GM21528 (cell line): ENCODE data around the gene RAB43.
"Not testable (repeated sequence)": the region's sequence is repeated elsewhere in the genome, so short reads cannot be mapped to it uniquely, and the experiment has no call there.

ENCODE experiments used
- ATAC-seq: cut with Tn5 transposase; IDR thresholded peaks from one replicate; pipeline ENCODE4 v1.9.1; 2021; ENCODE audit warnings: mild to moderate bottlenecking, moderate library complexity; ENCODE audit not compliant: unreplicated experiment, low FRiP score

Gene RAB43

DNA sequence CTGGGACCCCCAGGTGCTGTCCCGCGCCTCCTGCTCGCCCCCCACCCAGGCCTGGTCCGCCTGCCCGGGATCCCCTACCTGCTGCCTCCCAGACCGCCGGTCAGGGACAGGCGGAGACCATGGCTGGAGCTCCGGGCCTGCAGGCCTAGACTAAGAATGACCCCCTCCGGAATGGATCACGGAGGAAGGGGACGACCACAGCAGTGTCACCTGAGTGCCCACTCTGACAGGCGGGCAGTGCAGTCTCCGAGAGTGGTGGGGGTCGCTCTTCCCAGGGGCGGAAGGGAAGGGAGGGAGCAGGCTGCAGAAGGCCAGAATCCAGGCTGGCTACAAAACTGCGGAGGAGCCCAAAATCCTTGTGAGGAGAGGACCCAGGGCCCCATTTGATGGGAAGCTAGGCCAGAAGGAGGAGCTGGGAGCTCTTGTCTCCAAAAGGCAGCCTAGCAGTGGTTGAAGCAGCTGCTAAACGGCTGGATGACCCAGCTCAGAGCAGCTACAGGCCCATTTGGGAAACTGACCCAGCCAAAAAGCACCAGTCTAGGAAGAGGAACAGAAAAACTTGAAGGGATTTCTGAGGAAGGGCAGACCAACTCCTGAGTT is 908 bp upstream of the RAB43 start:
- ATAC-seq: no peak

- peak; percentile 41 for ATAC-seq
Measured at GRCh38 chr3:129121016-129121791, 400 bp downstream of the RAB43 start.

DNA sequence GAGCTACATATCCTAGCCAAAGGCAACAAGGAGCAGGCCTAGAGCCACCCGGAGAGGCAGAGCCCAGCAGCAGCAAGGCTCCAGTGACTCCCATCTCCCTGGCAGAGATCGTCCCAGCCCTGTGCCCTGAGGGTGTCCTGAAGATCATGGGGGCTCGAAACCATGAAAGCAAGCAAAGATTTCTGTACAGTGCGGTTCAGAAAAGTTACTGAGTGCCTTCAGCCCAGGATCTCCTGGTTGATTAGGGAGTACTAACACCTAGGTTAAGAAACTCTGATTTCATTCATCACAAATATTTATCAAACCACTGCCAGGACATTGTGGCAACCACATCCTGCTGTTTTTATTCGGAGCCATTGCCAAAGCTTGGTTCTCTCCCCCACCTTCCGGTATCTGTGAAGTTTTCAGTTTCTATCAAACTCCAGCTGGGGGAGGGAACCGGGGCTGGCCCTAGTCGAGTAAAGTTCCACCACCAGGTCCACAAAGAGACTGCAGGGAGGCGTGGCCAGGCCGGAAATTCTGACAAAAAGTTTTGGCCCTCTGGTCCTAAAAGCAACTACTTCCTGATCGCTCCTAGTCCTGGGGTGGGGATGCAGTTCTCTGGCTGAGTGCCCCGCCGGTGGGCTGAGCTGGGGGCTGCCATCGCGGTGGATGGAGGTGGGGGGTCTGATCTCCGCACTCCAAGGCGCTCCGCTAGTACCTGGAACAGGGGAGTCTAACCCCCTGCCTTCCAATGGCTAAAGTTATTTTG is 1.2 kb downstream of the RAB43 start:
- ATAC-seq: peak; percentile 70

GRCh38 chr3:129119365-129120100 is 2.1 kb downstream of the RAB43 start:
- no peak for ATAC-seq

DNA sequence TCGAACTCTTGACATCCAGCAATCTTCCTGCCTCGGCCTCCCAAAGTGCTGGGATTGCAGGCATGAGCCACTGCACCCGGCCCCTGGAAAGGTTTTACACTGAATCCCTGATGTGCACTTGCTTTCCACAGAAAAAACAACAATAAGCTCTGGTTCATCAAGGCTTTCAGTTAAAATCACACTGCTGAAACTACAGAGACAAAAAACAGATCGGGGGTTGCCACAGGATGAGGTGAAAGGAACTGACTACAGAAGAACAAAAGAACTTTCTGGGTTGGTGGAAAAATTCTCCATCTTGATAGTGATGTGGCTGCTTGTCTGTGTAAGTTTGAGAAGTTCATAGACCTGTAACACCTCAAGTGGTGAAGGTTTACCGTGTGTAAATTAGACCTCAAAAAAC is 2.9 kb downstream of the RAB43 start:
- no peak for ATAC-seq

DNA sequence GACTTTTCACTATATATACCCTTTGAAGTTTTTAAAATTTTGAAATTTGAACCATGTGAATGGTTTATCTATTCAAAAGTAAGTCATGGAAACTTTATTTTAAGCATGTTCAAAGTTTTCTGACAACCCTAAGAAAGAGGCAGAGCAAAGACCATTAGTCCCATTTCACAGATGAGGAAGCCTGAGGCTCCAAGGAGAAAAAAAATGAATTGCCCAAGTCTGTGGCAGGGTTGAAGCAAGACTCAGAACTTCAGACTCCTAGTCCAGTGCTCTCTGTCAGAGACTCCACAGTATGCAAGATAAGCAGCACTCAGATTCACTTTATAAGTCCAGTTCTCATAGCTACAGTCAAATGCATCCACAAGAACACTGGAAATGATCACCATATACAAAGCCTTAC is 4.5 kb downstream of the RAB43 start:
- no peak for ATAC-seq

GRCh38 chr3:129116482-129116946 is 5.1 kb downstream of the RAB43 start:
- no peak for ATAC-seq

DNA sequence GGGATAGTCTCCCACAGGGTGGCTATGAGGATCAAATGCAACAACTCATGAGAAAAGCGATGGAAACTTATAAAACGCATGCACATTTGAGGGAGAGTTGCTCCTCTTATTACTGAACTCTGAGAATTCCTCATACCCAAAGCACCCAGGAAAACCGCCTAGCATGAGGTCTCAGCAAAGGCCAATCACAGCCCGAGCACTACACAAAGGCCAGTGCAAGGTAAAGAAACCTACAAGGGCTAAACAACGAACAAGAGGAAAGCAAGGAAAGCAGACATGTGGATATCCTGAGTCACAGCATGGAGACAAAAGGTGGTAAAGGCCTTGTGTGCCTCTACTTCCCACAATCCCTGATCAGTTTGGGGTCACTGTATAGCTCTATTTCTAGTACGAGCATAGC is 7.1 kb downstream of the RAB43 start:
- ATAC-seq: no peak

DNA sequence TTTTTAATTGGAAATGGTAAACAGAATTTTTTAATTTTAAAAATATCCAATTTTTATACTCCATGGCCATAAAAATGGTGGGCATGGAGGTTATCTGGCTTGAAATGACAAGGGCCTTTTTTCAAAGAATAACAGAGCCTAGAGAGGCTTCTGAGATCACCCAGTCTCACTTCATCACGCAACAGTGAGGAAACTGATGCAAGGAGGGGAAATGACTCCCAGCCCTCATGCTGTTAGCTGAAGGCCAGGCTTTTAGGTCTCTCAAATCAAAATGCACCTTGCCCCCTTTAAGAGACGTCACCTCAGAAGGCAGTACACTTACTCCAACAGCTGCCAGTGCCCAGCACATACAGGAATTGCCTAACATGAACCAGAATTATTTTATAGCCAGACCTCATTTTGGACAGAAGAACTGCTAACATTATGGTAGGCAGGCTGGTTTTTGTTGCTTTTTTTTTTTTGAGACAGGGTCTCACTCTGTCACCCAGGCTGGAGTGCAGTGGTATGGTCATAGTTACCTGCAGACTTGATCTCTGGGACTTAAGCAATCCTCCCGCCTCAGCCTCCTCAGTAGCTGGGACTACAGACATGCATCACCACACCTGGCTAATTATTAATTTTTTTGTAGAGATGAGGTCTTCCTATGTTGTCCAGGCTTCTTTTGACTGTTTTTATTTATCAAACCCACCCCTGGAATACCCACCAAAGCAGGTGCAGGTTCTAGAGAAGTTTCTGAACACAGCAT is 9.1 kb downstream of the RAB43 start:
- ATAC-seq: no peak

DNA sequence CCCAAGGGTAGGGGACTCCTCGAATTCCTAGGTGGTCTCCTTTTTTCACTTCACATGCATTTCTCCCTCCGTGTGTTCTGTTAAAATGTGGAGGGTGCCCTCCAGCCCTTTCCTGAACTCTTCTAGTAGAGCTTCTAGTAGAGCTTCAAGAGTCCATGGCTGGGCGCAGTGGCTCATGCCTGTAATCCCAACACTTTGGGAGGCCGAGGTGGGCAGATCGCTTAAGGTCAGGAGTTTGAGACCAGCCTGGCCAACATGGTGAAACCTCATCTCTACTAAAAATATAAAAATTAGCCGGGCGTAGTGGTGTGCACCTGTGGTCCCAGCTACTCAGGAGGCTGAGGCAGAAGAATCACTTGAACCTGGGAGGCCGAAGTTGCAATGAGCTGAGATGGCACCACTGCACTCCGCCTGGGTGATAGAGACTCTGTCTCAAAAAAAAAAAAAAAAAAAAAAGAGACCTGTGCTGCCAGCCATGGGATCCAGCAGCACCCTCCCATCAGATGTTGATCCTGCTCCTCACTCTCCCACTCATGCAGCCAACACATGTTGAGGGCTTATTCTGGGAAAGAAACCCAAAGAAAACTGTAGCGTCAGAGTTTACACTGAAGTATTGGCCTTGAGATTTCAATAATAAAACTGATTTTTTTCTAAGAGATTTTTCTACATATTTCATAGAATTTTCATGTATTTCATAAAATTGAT is 10.4 kb downstream of the RAB43 start:
- not testable (repeated sequence) for ATAC-seq

DNA sequence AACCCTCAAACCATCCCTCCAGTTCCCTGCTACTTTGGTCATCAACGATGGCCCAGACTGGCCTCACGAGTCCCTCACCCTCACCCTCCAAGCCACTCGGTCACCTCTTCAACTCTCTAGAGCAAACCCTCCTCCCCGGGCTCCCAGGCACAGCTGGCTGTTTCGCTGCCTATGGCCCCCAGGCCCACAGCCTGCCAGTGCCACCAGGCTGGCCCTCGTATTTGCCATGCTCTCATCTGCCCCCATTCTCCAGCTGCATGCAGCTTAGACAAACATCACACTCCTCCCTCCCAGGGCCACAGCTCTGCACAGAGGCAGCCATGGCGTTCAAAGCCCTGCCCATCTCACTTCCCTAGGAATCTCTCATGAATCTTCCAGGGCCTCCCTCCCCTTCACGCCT is 13.8 kb downstream of the RAB43 start:
- no peak for ATAC-seq

DNA sequence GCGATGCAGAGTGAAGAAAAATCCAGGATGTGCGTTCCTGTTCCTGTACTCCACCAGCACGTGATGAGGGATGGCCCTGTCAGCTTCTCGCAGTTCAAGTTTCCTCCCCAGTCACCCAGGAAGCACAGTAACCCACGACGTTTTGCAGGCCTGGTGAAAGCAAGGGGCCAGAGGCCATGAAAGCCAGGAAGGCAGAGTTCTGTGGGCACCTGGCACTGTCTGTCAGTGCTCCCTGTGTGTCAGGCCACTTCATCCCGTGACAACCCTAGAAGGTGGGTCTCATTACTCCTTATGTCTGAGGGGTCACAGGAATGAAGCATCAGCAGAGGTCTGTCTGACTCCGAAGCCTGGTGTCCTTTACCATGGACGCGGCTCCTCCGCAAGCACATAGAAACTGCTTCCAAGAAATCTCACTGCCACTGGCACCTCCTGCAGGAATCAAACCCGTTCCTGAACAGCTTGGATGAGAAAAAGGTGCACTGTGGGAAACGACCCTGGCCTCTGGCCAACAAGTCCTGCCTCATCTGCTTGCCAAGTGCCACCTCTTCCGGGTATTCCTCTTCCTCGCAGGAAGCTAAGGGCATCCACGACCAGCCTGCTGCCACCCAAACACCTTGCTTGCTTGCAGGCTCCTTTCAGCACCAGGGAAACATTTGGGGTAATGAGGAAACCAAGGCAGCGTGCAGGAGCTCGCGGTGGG is 14.6 kb downstream of the RAB43 start:
- ATAC-seq: no peak

DNA sequence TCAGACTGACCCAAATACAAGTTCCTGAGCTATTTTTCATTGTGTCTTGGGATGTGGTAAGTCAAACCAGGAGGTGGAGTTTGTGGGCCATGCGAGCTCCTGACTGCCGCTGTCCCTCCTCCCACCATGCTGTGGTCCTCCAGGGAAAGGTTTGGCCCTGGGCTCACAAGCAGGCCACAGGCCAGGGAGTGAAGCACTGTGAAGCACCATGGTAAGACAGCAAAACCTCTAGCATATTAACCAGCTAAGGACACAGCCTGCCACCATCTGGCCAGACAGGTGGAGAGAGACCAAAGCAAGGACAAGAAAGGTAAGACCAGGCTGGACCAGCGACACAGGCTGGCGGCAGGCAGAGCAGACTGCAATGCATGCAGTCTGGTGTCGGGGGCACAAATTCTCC is 15.3 kb downstream of the RAB43 start:
- no peak for ATAC-seq

DNA sequence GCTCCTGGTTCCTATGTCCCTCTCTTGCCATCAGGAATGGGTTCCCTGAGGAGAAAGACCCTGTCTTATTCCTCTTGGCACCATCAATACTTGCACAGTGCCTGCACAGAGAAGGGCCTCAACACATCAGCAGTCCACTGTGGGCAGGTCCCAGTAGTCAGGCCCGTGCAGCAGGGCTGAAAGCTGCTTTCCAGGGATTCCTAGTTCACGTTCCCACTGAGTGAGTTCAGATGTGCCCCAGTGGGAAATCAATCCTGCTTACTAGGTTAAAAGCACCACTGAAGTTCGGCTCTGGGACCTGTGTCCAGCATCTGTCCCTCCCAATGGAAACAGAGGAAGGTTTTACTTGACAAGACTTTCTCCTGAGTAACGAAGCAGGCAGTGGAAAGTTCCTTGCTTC is 15.7 kb downstream of the RAB43 start:
- ATAC-seq: no peak

DNA sequence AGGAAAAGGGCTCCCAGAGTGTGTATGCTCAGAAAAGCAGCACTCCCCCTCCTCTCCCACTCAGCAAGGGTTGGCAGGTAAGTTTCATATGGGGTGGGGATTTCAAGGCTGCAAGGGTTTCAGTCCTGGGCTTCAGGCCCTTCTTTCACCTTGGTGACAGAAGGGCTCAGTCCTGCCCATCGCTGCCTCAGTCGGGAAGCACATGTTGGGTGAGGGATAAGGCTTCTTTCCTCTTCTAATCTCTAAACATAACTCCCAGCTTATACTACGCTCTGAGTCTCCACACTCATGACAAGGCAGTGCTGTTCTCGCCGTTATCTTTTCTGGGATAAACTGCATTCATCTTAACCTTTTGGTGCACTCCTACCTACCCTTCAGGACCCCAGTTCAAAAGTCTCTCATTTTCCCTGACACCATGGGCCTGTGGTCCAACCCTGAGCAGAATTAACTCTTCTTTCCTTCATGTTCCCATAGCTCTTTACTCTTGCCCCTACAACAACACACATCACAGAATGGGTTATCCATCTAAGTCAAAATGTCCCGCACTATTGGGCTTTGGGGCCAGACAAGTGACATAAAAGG is 17.0 kb downstream of the RAB43 start:
- no peak for ATAC-seq

- no peak for ATAC-seq
Measured at GRCh38 chr3:129104051-129104450, 17.6 kb downstream of the RAB43 start.

GRCh38 chr3:129103296-129103695 is 18.3 kb downstream of the RAB43 start:
- ATAC-seq: no peak

GRCh38 chr3:129101370-129102138 is 20.1 kb downstream of the RAB43 start:
- ATAC-seq: no peak
